Measurements from ENCODE around the gene CACNA1I.

CACNA1I gene

GRCh38 chr22:39705386-39705785 lies 134.8 kb downstream of the CACNA1I start:
- no peak for DNase-seq

- DNase-seq = no peak
Observed at GRCh38 chr22:39706376-39707140, 136.0 kb downstream of the CACNA1I start.

DNA sequence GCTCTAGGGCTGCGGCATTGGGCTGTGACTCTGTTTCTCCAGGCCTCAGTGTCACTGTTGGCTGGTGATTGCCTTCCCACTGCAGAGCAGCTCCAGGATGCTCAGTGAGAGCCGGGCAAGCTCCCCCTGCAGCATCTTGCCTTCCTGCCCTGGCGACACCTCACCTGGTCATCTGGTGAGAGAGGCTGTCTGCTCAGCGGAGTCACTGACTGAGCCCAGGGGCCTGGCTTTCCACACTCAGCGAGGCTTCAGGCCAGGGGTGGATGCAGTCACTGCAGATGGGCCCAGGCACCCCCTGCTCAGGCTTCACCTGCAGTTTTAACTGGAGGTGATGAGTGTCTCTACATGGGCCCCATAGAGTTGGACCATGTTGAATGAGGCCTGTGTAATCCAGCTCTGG lies 136.8 kb downstream of the CACNA1I start:
- no peak for DNase-seq

GRCh38 chr22:39707816-39708215 lies 137.3 kb downstream of the CACNA1I start:
- no peak for DNase-seq

GRCh38 chr22:39710380-39711150 lies 140.0 kb downstream of the CACNA1I start:
- DNase-seq = no peak

- DNase-seq = no peak
Observed at GRCh38 chr22:39712081-39712480, 141.5 kb downstream of the CACNA1I start.

DNA sequence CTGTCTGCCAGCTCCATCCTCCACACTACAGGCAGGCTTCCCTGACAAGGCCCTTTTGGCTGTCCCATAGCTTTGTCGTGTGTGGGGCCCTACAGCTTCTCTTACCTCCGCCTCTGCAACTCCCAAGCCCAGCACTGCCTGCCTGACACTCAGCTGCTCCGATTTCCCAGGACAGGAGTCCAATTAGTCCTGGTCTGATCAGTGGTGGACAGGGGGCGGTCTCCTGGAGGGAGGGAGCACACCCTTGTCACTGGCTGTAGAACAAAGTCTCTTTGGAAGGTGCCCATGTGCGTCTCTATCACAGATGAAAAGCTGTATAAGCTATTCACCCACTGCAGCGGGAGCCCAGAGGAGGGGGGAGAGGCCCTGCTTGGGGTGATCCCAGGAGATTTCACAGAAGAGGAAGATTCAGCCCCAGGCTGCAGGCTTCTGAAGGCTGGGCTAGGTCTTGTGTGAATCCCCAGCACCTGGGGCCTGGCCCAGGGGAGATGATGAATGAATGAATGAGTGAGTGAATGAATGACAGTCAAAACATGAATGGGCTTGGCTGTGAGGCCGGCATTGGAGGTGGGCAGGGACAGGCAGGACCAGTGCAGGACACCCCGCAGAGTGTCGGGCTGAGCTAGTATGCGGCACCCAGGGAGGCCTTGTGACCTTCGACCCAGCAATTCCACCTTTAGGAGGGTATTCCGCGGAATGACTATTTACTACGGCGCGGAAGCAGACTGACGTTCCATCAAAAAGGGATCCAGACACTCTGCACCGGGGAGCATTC lies 142.4 kb downstream of the CACNA1I start:
- DNase-seq = no peak

DNA sequence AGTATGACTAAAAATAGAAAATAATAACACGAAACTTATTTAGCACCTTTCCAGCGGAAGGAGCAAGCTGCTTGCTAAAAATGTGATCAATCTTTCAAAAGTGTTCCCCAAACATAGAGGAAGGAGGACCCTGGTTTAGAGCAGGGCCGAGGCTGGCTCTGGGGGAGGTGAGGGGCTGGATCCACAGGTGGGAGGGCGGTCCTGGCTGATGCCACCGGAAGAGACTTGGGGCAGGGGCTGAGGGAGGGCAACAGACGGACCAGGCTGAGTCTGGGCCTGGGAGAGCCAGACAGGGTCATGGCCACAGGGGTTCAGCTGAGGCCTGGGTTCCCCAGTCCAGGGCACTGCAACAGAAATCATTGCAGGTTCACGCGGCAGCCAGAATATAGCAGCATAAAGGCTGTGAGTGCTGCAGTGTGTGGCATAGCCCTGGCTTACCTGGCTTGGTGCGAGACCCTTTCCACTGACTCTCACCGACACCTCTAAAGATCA lies 143.3 kb downstream of the CACNA1I start:
- DNase-seq = no peak

GRCh38 chr22:39714321-39714720 lies 143.8 kb downstream of the CACNA1I start:
- DNase-seq = no peak

GRCh38 chr22:39715778-39716495 lies 145.4 kb downstream of the CACNA1I start:
- no peak for DNase-seq

- no peak for DNase-seq
Observed at GRCh38 chr22:39716534-39716933, 146.0 kb downstream of the CACNA1I start.

DNA sequence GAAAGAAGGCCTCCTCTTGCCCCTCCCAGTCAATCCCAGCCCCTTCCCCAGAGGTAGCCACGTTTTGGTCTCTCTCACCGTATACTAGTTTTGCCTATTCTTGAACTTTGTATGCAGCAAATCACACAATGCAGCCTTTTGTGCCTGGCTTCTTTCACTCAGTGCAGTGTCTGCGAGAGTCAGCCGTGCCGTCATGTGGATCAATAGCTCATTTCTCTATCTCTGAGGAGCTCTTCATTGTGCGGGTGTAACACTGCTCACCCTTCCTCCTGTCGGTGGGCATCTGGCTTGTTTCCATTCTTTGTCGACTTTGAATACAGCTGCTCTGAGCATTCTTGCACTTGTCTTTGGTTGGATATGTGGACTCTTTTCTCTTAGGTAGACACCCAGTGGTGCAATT lies 146.5 kb downstream of the CACNA1I start:
- DNase-seq = no peak

- no peak for DNase-seq
Observed at GRCh38 chr22:39718206-39718605, 147.7 kb downstream of the CACNA1I start.

GRCh38 chr22:39718921-39719475 lies 148.4 kb downstream of the CACNA1I start:
- no peak for DNase-seq

- no peak for DNase-seq
Observed at GRCh38 chr22:39719559-39720450, 149.3 kb downstream of the CACNA1I start.

DNA sequence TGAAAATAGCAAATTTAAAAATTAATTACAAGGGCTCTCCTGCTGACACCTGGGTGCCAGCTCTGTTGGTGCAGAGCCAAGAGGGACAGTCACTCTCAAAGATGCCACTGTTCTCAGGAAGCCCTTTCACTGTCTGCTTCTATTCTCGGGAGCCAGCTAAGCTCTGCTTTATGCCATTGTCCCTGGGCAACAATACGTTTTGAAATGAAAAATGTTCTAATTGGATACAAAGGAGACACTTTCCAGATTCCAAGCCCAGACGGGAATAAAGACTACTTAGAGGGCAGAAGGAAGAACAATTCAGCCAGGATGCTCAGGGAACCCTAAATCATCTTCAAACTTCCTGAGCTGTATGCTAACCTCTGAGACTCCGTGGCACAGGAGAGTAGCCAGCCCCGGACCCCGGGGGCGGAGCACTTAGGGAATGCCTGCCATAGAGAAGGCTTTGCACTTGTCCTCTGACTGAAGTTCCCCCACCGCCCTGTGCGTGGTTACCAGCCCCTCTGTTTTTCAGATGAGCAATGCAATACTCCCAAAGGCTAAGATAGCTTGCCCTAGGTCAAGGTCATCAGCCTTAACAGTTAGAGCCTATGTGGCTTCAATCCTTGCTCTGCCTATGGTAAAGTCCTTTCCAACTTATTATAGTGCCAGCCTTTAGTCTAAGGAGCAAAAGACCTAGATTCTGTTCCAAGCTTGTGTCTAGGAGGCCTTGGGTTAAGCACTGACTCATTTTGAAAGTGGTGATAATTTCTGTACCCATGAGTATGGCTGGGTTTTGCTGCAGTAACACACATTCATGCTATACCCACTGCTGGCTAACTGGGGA lies 150.9 kb downstream of the CACNA1I start:
- no peak for DNase-seq

DNA sequence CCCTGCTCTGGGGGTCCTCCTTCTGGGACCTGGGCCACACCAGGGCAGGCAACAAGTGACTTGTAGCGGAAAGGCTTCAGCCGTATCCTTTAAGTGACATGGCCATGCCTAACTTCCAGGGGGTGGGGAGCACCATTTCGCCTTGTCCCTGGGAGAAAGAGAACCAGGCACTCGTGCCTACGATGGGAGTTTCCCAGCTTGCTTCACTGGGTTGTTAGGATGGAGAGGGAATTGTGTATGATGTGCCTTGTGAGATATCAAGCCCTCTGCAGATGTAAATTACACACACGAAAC lies 151.4 kb downstream of the CACNA1I start:
- DNase-seq = no peak

- DNase-seq = no peak
Observed at GRCh38 chr22:39722501-39722900, 151.9 kb downstream of the CACNA1I start.

DNA sequence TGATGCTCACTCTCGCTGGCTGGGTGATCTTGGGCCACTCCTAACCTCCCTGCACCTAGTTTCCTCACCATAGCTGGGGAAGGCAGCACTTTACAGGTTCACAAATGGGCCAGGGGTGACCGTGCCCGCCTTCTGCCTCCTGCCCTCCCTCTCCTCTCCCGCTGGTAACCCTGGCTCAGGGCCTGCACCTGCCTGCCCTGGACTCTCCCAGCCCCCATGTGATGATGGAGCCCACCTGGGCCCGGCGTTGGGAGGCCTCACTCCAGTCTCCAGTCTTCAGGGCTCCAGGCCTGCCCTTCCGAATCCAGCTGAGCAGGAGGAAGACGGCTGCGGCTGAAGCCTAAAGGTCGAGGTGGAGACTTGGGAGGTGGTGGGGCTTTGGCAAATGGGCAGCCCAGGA lies 152.9 kb downstream of the CACNA1I start:
- DNase-seq = no peak

DNA sequence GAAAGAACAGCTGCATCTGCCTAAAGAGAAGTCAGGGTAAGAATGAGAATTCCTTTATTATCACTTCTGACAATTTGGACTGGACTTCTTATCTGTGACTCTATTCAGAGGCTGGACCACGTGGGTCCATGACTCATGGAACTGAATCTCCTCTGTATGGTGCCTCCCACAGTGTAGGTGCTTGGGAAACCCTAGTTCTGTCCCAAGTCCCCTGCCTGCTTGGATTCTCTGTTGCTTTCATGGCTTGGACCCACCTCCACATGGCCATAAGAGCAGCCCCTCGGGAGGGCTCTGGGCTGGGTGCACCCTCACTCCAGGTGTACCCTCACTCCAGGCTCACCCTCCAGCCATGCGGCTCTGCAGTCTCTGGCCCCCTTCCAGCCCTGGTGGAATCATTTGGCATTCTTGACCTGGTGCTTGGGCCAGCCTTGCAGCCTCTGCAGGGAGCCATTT lies 153.4 kb downstream of the CACNA1I start:
- no peak for DNase-seq

- DNase-seq = no peak
Observed at GRCh38 chr22:39724390-39724789, 153.8 kb downstream of the CACNA1I start.
